Spleen (tissue), 11 donors: ENCODE results near the gene CAMTA1. TPM values are rescaled to one million over a fixed set of nuclear protein-coding genes. Genes with fewer than 3 reads are reported as not detected.

ENCODE experiments used
- DNase-seq: peaks from one replicate; pipeline ENCODE4 v3.0.0-alpha.2; 2020
- H3K27ac ChIP-seq, 8 donors: fragments of 200-600 bp; sonication (generic) in 7 of 8; 1 replicate in 4 of 8; 2 replicates in 4 of 8; pipeline versions ENCODE4 v1.5.0 to v1.8.0; 2016 to 2021; ENCODE audit warnings: inconsistent platforms in 4 of 8, mild to moderate bottlenecking in 4 of 8, moderate library complexity in 1 of 8
- H3K27me3 ChIP-seq, 7 donors: fragments of 200-600 bp; sonication (generic) in 6 of 7; replicated peaks in 1 of 7; 1 replicate in 4 of 7; 2 replicates in 3 of 7; pipeline versions ENCODE4 v1.5.0 to v1.8.0; 2016 to 2021; ENCODE audit warnings: inconsistent platforms in 3 of 7, mild to moderate bottlenecking in 1 of 7
- H3K36me3 ChIP-seq, 6 donors: fragments of 200-600 bp; sonication (generic) in 5 of 6; 1 replicate in 4 of 6; 2 replicates in 2 of 6; pipeline versions ENCODE4 v1.5.0 to v1.8.0; 2016 to 2021; ENCODE audit warnings: inconsistent platforms in 2 of 6
- H3K4me1 ChIP-seq, 6 donors: fragments of 200-600 bp; sonication (generic) in 5 of 6; 1 replicate in 3 of 6; 2 replicates in 3 of 6; pipeline versions ENCODE4 v1.5.0 to v1.8.0; 2016 to 2021; ENCODE audit warnings: inconsistent platforms in 3 of 6
- H3K4me3 ChIP-seq, 8 donors: fragments of 200-600 bp; sonication (generic) in 7 of 8; 1 replicate in 4 of 8; 2 replicates in 4 of 8; pipeline versions ENCODE4 v1.5.0 to v1.8.0; 2016 to 2021; ENCODE audit warnings: inconsistent platforms in 4 of 8, mild to moderate bottlenecking in 4 of 8, moderate library complexity in 2 of 8
- H3K9me3 ChIP-seq, 8 donors: fragments of 200-600 bp; sonication (generic) in 7 of 8; 1 replicate in 4 of 8; 2 replicates in 4 of 8; pipeline versions ENCODE4 v1.5.0 to v1.8.0; 2016 to 2021; ENCODE audit warnings: inconsistent platforms in 4 of 8
- POLR2A ChIP-seq, 3 donors: fragments of 450-650 bp; IDR thresholded peaks; one replicate each; pipeline ENCODE4 v1.5.1; 2017; ENCODE audit warnings: antibody characterized with exemption in 3 of 3, mild to moderate bottlenecking in 1 of 3
- POLR2AphosphoS5 ChIP-seq, 3 donors: sonication (generic); formaldehyde crosslinking; IDR thresholded peaks; one replicate each; pipeline ENCODE4 v1.5.1; 2017; ENCODE audit warnings: antibody characterized with exemption in 3 of 3
- WGBS, 5 donors: extraction: QIAGEN DNeasy Blood & Tissue Kit in 3 of 5; methylation state at CpG; one replicate each; pipeline versions ENCODE4 v1.1.5 to v1.1.7; 2013 to 2018; 5-methylcytosine and 5-hydroxymethylcytosine counted together
- intact Hi-C: fragments of 100-400 bp; cut with DNase I; formaldehyde crosslinking; loops from one replicate; pipeline ENCODE4 v1.15.0; 2023; ENCODE audit warnings: low total_unique reads
- polyA plus RNA-seq, 3 donors: library from polyadenylated mRNA; stranded (reverse); fragments of 200-250 nt; gene quantifications; one replicate each; pipeline ENCODE4 v1.2.1, GENCODE V29; 2013
- total RNA-seq, 7 donors: library from RNA; depleted of rRNA in 3 of 7; stranded (reverse); fragments of >200 nt in 3 of 7; fragmentation: NEBNext Ultra II Directional in 4 of 7; extraction: Animal tissue kit (Norgen Biotek cat#: 25700) in 4 of 7; gene quantifications; one replicate each; pipeline versions ENCODE4 v1.1.0 to v1.2.1, GENCODE V29; 2016 to 2021
- TF ChIP-seq, protein P1 (sequence below), 11 experiments: fragments of 200-600 bp in 7 of 11; fragments of 450-650 bp in 4 of 11; sonication (generic) in 4 of 11; IDR thresholded peaks in 8 of 11; conservative IDR thresholded peaks in 3 of 11; 1 replicate in 7 of 11; 2 replicates in 4 of 11; pipeline versions ENCODE4 v1.4.0 to v1.8.0; 2016 to 2021; ENCODE audit warnings: antibody characterized with exemption in 11 of 11, inconsistent platforms in 4 of 11, mild to moderate bottlenecking in 1 of 11
- donor health status: healthy with polysubstance abuse.
- donor health status: DM: no; HTN: no; CAD: no; lungs with moderate emphysema.
- donor health status: DM: no; HTN: no; CAD: no.
- donor health status: Bipolar disorder and iron deficiency.
- donor health status: healthy.
- donor health status: DM: no; HTN: no; CAD: no.
- donor health status: DM: yes; HTN: yes; CAD: no.

The CAMTA1 gene
- total and polyA plus RNA-seq, 10 donors, result 53.0 to 106 (median 77.3) TPM

DNA sequence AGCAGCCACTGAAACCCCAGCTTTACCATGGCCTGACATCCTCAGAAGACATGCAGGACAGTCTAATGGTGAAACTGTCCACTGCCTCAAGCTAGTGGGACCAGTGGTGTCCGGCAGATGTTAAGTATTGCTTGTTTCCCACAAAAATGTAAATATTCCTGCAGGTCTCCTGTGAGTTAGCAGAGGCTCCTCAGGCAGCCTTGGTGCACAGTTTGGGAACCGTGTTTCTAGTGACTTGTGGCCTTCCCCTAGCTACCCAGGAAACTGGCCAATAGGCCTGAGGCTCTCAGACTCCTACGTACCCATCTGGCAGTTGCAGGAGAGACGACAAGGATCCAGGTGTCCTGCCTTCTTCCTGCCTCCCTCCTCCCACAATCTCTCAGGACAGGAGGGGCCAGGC is 142.4 kb downstream of the CAMTA1 start:
- intact Hi-C loops, result no loop called here
- TF ChIP-seq, protein P1, sequence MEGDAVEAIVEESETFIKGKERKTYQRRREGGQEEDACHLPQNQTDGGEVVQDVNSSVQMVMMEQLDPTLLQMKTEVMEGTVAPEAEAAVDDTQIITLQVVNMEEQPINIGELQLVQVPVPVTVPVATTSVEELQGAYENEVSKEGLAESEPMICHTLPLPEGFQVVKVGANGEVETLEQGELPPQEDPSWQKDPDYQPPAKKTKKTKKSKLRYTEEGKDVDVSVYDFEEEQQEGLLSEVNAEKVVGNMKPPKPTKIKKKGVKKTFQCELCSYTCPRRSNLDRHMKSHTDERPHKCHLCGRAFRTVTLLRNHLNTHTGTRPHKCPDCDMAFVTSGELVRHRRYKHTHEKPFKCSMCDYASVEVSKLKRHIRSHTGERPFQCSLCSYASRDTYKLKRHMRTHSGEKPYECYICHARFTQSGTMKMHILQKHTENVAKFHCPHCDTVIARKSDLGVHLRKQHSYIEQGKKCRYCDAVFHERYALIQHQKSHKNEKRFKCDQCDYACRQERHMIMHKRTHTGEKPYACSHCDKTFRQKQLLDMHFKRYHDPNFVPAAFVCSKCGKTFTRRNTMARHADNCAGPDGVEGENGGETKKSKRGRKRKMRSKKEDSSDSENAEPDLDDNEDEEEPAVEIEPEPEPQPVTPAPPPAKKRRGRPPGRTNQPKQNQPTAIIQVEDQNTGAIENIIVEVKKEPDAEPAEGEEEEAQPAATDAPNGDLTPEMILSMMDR (IDR thresholded peaks at IDR 0.05 in 8 of 11, conservative IDR thresholded peaks at IDR 0.05 in 3 of 11), result no peak
- TF ChIP-seq POLR2A (IDR thresholded peaks at IDR 0.05) (no peak), POLR2AphosphoS5 (IDR thresholded peaks at IDR 0.05) (no peak)
- H3K9me3 ChIP-seq, result no peaks in the 10 kb centered on the region
- no peaks in the 10 kb centered on the region for H3K36me3 ChIP-seq
- H3K27ac ChIP-seq, result no peak overlapping the region
- no peak for DNase-seq
- no peak overlapping the region for H3K4me3 ChIP-seq
- 66 to 79% (median 73%) methylated on average over 4 of the region's 4 CpGs for WGBS, 5 donors
- peaks cover 0 to 14% (median 0%) of the 10 kb centered on the region in 7 donors for H3K27me3 ChIP-seq
- no peaks in the 10 kb centered on the region for H3K4me1 ChIP-seq

GRCh38 chr1:6928106-6928885 is 143.0 kb downstream of the CAMTA1 start:
- Histone ChIP-seq H3K27ac (no peak overlapping the region), H3K9me3 (no peaks in the 10 kb centered on the region), H3K36me3 (no peaks in the 10 kb centered on the region), H3K4me3 (no peak overlapping the region), H3K27me3 (peaks cover 0 to 21% (median 0%) of the 10 kb centered on the region in 7 donors), H3K4me1 (no peaks in the 10 kb centered on the region)
- no peak for DNase-seq
- intact Hi-C loops, result no loop called here
- TF ChIP-seq, protein P1 (IDR thresholded peaks at IDR 0.05 in 8 of 11, conservative IDR thresholded peaks at IDR 0.05 in 3 of 11), result no peak
- TF ChIP-seq POLR2AphosphoS5 (IDR thresholded peaks at IDR 0.05), result no peak
- TF ChIP-seq POLR2A (IDR thresholded peaks at IDR 0.05), result no peak
- WGBS, 5 donors, result 79 to 90% (median 82%) methylated on average over 9 to 12 of the region's 12 CpGs

GRCh38 chr1:6930732-6931300 is 145.6 kb downstream of the CAMTA1 start:
- H3K27ac ChIP-seq, result no peak overlapping the region
- peaks cover 0 to 46% (median 6%) of the 10 kb centered on the region in 7 donors for H3K27me3 ChIP-seq
- no peak for DNase-seq
- 58 to 62% (median 61%) methylated on average over 3 to 8 of the region's 8 CpGs for WGBS, 5 donors
- H3K9me3 ChIP-seq, result no peaks in the 10 kb centered on the region
- intact Hi-C loops, result no loop called here
- no peak for TF ChIP-seq POLR2A (IDR thresholded peaks at IDR 0.05)
- TF ChIP-seq, protein P1 (IDR thresholded peaks at IDR 0.05 in 8 of 11, conservative IDR thresholded peaks at IDR 0.05 in 3 of 11), result no peak
- no peak for TF ChIP-seq POLR2AphosphoS5 (IDR thresholded peaks at IDR 0.05)
- peaks cover 0 to 7% (median 0%) of the 10 kb centered on the region in 6 donors for H3K4me1 ChIP-seq
- no peaks in the 10 kb centered on the region for H3K36me3 ChIP-seq
- no peak overlapping the region for H3K4me3 ChIP-seq

- Histone ChIP-seq H3K27me3 (peaks cover 0 to 57% (median 6%) of the 10 kb centered on the region in 7 donors), H3K27ac (no peak overlapping the region), H3K4me3 (peak overlapping the region in 1 of 8 donors; percentile 37), H3K4me1 (peaks cover 0 to 7% (median 0%) of the 10 kb centered on the region in 6 donors), H3K36me3 (no peaks in the 10 kb centered on the region), H3K9me3 (no peaks in the 10 kb centered on the region)
- intact Hi-C loops, result no loop called here
- TF ChIP-seq POLR2A (IDR thresholded peaks at IDR 0.05) (no peak), POLR2AphosphoS5 (IDR thresholded peaks at IDR 0.05) (no peak)
- TF ChIP-seq, protein P1 (IDR thresholded peaks at IDR 0.05 in 8 of 11, conservative IDR thresholded peaks at IDR 0.05 in 3 of 11), result no peak
- 4 to 18% (median 10%) methylated on average over 12 of the region's 12 CpGs for WGBS, 5 donors
- peak; percentile 23 for DNase-seq
Measured at GRCh38 chr1:6935361-6935883, 150.2 kb downstream of the CAMTA1 start.
